ENCODE measurements around the gene MX2. TPM values are rescaled to one million over a fixed set of nuclear protein-coding genes. Genes with fewer than 3 reads are reported as not detected.

The MX2 gene
- total and polyA plus RNA-seq, 10 of the 15 experiments (the other 5 are each of a cell fraction or from before 2014, with no cell fraction given), result 10.5 to 167 (median 46.1) TPM

GRCh38 chr21:41425954-41426675 is 64.3 kb downstream of the MX2 start, which contains the start of gene MX1 (continued):
- TF ChIP-seq, protein P1, sequence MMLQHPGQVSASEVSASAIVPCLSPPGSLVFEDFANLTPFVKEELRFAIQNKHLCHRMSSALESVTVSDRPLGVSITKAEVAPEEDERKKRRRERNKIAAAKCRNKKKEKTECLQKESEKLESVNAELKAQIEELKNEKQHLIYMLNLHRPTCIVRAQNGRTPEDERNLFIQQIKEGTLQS (IDR thresholded peaks at IDR 0.05; ENCODE audit: borderline replicate concordance, extremely low read depth, low read depth, low read length), result no peak
- TF ChIP-seq HDGF (IDR thresholded peaks at IDR 0.05) (no peak; the same call in 1 of the 2 replicates), ELK1 (IDR thresholded peaks at IDR 0.05; ENCODE audit: low read depth, low read length) (no peak), MXI1 (IDR thresholded peaks at IDR 0.05; ENCODE audit: low read depth, low read length) (peak; percentile 52; the same call in 1 of the 2 replicates), BCL11A (IDR thresholded peaks at IDR 0.05; ENCODE audit: low read depth, low read length) (no peak), NFYB (IDR thresholded peaks at IDR 0.05; ENCODE audit: insufficient read depth, low read depth, low read length) (no peak), NR2F1 (conservative IDR thresholded peaks at IDR 0.05) (peak; percentile 21; the same call in 1 of the 2 replicates), MTA2 (IDR thresholded peaks at IDR 0.05; ENCODE audit: low read depth) (no peak), RBBP5 (conservative IDR thresholded peaks at IDR 0.05) (no peak), DPF2 (IDR thresholded peaks at IDR 0.05) (peak; percentile 57; the same call in 1 of the 2 replicates), POLR2AphosphoS2 (IDR thresholded peaks at IDR 0.05; ENCODE audit: low read depth, low read length) (peak; percentile 93), RCOR1 (conservative IDR thresholded peaks at IDR 0.05; ENCODE audit: low read depth, low read length) (no peak)
- TF ChIP-seq, protein P2, sequence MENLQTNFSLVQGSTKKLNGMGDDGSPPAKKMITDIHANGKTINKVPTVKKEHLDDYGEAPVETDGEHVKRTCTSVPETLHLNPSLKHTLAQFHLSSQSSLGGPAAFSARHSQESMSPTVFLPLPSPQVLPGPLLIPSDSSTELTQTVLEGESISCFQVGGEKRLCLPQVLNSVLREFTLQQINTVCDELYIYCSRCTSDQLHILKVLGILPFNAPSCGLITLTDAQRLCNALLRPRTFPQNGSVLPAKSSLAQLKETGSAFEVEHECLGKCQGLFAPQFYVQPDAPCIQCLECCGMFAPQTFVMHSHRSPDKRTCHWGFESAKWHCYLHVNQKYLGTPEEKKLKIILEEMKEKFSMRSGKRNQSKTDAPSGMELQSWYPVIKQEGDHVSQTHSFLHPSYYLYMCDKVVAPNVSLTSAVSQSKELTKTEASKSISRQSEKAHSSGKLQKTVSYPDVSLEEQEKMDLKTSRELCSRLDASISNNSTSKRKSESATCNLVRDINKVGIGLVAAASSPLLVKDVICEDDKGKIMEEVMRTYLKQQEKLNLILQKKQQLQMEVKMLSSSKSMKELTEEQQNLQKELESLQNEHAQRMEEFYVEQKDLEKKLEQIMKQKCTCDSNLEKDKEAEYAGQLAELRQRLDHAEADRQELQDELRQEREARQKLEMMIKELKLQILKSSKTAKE (IDR thresholded peaks at IDR 0.05; ENCODE audit: low read depth, poor library complexity, severe bottlenecking), result no peak
- TF ChIP-seq, protein P3, sequence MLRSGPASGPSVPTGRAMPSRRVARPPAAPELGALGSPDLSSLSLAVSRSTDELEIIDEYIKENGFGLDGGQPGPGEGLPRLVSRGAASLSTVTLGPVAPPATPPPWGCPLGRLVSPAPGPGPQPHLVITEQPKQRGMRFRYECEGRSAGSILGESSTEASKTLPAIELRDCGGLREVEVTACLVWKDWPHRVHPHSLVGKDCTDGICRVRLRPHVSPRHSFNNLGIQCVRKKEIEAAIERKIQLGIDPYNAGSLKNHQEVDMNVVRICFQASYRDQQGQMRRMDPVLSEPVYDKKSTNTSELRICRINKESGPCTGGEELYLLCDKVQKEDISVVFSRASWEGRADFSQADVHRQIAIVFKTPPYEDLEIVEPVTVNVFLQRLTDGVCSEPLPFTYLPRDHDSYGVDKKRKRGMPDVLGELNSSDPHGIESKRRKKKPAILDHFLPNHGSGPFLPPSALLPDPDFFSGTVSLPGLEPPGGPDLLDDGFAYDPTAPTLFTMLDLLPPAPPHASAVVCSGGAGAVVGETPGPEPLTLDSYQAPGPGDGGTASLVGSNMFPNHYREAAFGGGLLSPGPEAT (IDR thresholded peaks at IDR 0.05; ENCODE audit: low read depth), result no peak
- TF ChIP-seq, protein P4, sequence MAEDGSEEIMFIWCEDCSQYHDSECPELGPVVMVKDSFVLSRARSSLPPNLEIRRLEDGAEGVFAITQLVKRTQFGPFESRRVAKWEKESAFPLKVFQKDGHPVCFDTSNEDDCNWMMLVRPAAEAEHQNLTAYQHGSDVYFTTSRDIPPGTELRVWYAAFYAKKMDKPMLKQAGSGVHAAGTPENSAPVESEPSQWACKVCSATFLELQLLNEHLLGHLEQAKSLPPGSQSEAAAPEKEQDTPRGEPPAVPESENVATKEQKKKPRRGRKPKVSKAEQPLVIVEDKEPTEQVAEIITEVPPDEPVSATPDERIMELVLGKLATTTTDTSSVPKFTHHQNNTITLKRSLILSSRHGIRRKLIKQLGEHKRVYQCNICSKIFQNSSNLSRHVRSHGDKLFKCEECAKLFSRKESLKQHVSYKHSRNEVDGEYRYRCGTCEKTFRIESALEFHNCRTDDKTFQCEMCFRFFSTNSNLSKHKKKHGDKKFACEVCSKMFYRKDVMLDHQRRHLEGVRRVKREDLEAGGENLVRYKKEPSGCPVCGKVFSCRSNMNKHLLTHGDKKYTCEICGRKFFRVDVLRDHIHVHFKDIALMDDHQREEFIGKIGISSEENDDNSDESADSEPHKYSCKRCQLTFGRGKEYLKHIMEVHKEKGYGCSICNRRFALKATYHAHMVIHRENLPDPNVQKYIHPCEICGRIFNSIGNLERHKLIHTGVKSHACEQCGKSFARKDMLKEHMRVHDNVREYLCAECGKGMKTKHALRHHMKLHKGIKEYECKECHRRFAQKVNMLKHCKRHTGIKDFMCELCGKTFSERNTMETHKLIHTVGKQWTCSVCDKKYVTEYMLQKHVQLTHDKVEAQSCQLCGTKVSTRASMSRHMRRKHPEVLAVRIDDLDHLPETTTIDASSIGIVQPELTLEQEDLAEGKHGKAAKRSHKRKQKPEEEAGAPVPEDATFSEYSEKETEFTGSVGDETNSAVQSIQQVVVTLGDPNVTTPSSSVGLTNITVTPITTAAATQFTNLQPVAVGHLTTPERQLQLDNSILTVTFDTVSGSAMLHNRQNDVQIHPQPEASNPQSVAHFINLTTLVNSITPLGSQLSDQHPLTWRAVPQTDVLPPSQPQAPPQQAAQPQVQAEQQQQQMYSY (CRISPR knock-in tag; IDR thresholded peaks at IDR 0.05), result no peak
- TF ChIP-seq, protein P5, sequence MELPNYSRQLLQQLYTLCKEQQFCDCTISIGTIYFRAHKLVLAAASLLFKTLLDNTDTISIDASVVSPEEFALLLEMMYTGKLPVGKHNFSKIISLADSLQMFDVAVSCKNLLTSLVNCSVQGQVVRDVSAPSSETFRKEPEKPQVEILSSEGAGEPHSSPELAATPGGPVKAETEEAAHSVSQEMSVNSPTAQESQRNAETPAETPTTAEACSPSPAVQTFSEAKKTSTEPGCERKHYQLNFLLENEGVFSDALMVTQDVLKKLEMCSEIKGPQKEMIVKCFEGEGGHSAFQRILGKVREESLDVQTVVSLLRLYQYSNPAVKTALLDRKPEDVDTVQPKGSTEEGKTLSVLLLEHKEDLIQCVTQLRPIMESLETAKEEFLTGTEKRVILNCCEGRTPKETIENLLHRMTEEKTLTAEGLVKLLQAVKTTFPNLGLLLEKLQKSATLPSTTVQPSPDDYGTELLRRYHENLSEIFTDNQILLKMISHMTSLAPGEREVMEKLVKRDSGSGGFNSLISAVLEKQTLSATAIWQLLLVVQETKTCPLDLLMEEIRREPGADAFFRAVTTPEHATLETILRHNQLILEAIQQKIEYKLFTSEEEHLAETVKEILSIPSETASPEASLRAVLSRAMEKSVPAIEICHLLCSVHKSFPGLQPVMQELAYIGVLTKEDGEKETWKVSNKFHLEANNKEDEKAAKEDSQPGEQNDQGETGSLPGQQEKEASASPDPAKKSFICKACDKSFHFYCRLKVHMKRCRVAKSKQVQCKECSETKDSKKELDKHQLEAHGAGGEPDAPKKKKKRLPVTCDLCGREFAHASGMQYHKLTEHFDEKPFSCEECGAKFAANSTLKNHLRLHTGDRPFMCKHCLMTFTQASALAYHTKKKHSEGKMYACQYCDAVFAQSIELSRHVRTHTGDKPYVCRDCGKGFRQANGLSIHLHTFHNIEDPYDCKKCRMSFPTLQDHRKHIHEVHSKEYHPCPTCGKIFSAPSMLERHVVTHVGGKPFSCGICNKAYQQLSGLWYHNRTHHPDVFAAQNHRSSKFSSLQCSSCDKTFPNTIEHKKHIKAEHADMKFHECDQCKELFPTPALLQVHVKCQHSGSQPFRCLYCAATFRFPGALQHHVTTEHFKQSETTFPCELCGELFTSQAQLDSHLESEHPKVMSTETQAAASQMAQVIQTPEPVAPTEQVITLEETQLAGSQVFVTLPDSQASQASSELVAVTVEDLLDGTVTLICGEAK (IDR thresholded peaks at IDR 0.05; ENCODE audit: borderline replicate concordance), result no peak

Measured in GM12878 (cell line).